ENCODE data around the gene MRPL46.

DNA sequence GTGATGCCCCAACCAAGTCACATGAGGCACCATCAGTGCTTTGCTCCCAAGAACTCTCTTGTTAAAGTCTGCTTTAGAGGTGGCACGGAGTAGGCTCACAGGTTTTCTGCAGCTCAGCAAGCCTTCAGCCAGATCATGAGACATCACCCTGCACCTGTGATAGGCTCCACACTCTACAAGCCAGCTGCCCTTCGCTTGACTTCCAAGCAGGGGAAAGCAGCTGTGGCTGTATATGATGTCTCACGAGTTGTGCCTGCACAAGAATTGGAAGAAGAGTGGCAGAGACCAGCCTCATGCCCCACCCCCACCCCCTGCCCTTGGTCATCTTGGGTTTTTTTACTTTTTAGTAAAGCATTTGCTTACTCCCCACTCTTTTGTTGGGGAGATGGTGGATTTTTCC is 22.8 kb upstream of the MRPL46 start:
- TF ChIP-seq POLR2A (IDR thresholded peaks at IDR 0.05; ENCODE audit: extremely low read depth, insufficient read length) (no peak), MYC (IDR thresholded peaks at IDR 0.05; ENCODE audit: low read depth, low read length) (no peak)
- TF ChIP-seq, protein P1, sequence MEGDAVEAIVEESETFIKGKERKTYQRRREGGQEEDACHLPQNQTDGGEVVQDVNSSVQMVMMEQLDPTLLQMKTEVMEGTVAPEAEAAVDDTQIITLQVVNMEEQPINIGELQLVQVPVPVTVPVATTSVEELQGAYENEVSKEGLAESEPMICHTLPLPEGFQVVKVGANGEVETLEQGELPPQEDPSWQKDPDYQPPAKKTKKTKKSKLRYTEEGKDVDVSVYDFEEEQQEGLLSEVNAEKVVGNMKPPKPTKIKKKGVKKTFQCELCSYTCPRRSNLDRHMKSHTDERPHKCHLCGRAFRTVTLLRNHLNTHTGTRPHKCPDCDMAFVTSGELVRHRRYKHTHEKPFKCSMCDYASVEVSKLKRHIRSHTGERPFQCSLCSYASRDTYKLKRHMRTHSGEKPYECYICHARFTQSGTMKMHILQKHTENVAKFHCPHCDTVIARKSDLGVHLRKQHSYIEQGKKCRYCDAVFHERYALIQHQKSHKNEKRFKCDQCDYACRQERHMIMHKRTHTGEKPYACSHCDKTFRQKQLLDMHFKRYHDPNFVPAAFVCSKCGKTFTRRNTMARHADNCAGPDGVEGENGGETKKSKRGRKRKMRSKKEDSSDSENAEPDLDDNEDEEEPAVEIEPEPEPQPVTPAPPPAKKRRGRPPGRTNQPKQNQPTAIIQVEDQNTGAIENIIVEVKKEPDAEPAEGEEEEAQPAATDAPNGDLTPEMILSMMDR (IDR thresholded peaks at IDR 0.05; ENCODE audit: low read depth, low read length), result no peak
- TF ChIP-seq, protein P2, sequence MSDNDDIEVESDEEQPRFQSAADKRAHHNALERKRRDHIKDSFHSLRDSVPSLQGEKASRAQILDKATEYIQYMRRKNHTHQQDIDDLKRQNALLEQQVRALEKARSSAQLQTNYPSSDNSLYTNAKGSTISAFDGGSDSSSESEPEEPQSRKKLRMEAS (IDR thresholded peaks at IDR 0.05; ENCODE audit: low read depth, low read length), result no peak

All from NB4 (cell line).